ENCODE results near the gene NT5M.

Gene NT5M

GRCh38 chr17:17361543-17361866 lies 58.3 kb downstream of the NT5M start:
- Histone ChIP-seq H4K12ac (ENCODE audit: low read depth, low read length) (no peak overlapping the region), H2BK12ac (ENCODE audit: low read length) (no peak overlapping the region), H3K14ac (ENCODE audit: low read length) (no peak overlapping the region), H3K9ac (ENCODE audit: low read length) (no peak overlapping the region), H3K4me1 (ENCODE audit: control insufficient read depth in 1 of 2, insufficient read depth in 2 of 2, low read length in 2 of 2) (no peaks in the 10 kb centered on the region), H3K4me3 (ENCODE audit: low read depth, low read length) (no peak overlapping the region), H2BK5ac (ENCODE audit: low read depth, low read length, poor library complexity) (no peak overlapping the region), H2BK120ac (ENCODE audit: insufficient read depth, low read length, poor library complexity) (no peak overlapping the region), H3K23ac (ENCODE audit: low read length) (no peak overlapping the region), H3K27me3 (ENCODE audit: insufficient read depth, low read length) (no peaks in the 10 kb centered on the region), H2AK5ac (ENCODE audit: low read length) (no peak overlapping the region), H3K79me2 (ENCODE audit: control insufficient read depth, insufficient read depth, low read length, poor library complexity) (no peaks in the 10 kb centered on the region), H4K91ac (ENCODE audit: low read depth, low read length) (no peak overlapping the region), H2AFZ (ENCODE audit: insufficient read depth, low read length, poor library complexity) (no peak overlapping the region), H4K8ac (ENCODE audit: low read depth, low read length) (no peak overlapping the region), H3K4me2 (ENCODE audit: low read length) (no peak overlapping the region), H3K9me3 (ENCODE audit: insufficient read depth, low read depth, low read length) (peaks cover 6% of the 10 kb centered on the region), H3K18ac (ENCODE audit: low read length) (no peak overlapping the region), H3K79me1 (ENCODE audit: low read length) (no peaks in the 10 kb centered on the region), H3K36me3 (ENCODE audit: control insufficient read depth in 1 of 2, insufficient read depth in 2 of 2, low read length in 2 of 2) (no peaks in the 10 kb centered on the region), H3K27ac (ENCODE audit: low read depth, low read length) (no peak overlapping the region), H3K4ac (ENCODE audit: low read depth, low read length) (no peak overlapping the region)
- WGBS (ENCODE audit: extremely low coverage, insufficient coverage, insufficient read length) = no CpG with 5 or more reads among the region's 5 CpGs
- no peak for DNase-seq

DNA sequence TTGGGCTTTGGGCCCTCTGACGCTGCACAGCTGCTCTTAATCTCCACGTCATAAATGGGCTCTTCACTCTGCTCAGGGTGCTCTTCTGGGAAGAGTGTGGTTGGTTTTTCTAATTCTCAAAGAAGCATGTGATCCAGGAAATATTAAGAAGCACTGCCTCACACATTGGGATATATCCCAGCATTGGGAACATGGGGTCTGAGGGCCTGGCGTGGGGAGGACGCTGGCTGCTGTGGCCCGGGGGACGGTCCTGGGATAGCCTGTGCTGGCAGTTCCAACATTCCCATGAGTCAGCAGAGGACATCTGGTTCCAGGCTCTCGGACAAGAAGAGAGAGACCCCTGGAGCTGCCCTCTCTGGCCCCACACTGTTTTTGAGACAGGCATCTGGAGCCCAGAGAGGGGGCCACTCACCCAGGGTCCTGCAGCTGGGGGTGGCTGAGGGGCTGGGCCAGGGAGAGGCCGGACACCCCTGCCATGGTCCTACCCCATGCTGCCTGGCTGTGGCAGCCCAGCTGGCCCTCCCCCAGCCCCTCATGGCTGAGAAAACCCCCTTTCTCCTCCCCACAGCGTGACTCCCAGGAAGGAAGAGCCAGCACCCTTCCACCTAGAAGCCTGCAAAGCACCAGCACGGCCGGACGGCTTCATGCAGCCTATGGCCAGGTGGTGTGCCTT lies 58.8 kb downstream of the NT5M start:
- H2BK120ac ChIP-seq (ENCODE audit: insufficient read depth, low read length, poor library complexity) = no peak overlapping the region
- H3K27ac ChIP-seq (ENCODE audit: low read depth, low read length) = no peak overlapping the region
- H3K23ac ChIP-seq (ENCODE audit: low read length) = no peak overlapping the region
- H3K18ac ChIP-seq (ENCODE audit: low read length) = no peak overlapping the region
- no peaks in the 10 kb centered on the region for H3K79me2 ChIP-seq (ENCODE audit: control insufficient read depth, insufficient read depth, low read length, poor library complexity)
- no peak overlapping the region for H2AK5ac ChIP-seq (ENCODE audit: low read length)
- no peaks in the 10 kb centered on the region for H3K36me3 ChIP-seq (ENCODE audit: control insufficient read depth in 1 of 2, insufficient read depth in 2 of 2, low read length in 2 of 2)
- no peaks in the 10 kb centered on the region for H3K4me1 ChIP-seq (ENCODE audit: control insufficient read depth in 1 of 2, insufficient read depth in 2 of 2, low read length in 2 of 2)
- no peak overlapping the region for H2AFZ ChIP-seq (ENCODE audit: insufficient read depth, low read length, poor library complexity)
- no CpG with 5 or more reads among the region's 12 CpGs for whole genome bisulfite sequencing (ENCODE audit: extremely low coverage, insufficient coverage, insufficient read length)
- no peak overlapping the region for H4K91ac ChIP-seq (ENCODE audit: low read depth, low read length)
- no peak overlapping the region for H4K8ac ChIP-seq (ENCODE audit: low read depth, low read length)
- no peaks in the 10 kb centered on the region for H3K27me3 ChIP-seq (ENCODE audit: insufficient read depth, low read length)
- H3K79me1 ChIP-seq (ENCODE audit: low read length) = no peaks in the 10 kb centered on the region
- no peak overlapping the region for H4K12ac ChIP-seq (ENCODE audit: low read depth, low read length)
- H3K4me2 ChIP-seq (ENCODE audit: low read length) = no peak overlapping the region
- H3K9me3 ChIP-seq (ENCODE audit: insufficient read depth, low read depth, low read length) = peaks cover 6% of the 10 kb centered on the region
- no peak for DNase-seq
- no peak overlapping the region for H3K4me3 ChIP-seq (ENCODE audit: low read depth, low read length)
- no peak overlapping the region for H3K4ac ChIP-seq (ENCODE audit: low read depth, low read length)
- no peak overlapping the region for H2BK12ac ChIP-seq (ENCODE audit: low read length)
- H2BK5ac ChIP-seq (ENCODE audit: low read depth, low read length, poor library complexity) = no peak overlapping the region
- no peak overlapping the region for H3K9ac ChIP-seq (ENCODE audit: low read length)
- H3K14ac ChIP-seq (ENCODE audit: low read length) = no peak overlapping the region

DNA sequence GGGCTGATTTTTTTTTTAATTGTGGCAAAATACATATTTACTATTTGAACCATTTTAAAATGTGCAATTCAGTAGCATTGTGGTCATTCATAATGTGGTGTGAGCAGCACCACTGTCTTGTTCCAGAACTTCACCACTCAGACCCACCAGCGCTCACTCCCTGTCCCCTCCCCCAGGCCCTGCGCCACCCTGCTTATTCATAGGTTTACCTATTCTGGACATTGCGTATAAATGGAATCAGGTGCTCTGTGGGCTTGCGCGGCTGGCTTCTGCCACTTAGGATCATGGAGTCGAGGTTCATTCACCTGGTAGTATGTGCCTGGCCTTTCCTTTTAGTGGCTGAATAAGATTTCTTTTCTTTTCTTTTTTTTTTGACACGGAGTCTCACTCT lies 59.4 kb downstream of the NT5M start:
- Histone ChIP-seq H3K4ac (ENCODE audit: low read depth, low read length) (no peak overlapping the region), H2BK120ac (ENCODE audit: insufficient read depth, low read length, poor library complexity) (no peak overlapping the region), H3K36me3 (ENCODE audit: control insufficient read depth in 1 of 2, insufficient read depth in 2 of 2, low read length in 2 of 2) (no peaks in the 10 kb centered on the region), H2AFZ (ENCODE audit: insufficient read depth, low read length, poor library complexity) (no peak overlapping the region), H2AK5ac (ENCODE audit: low read length) (no peak overlapping the region), H3K9me3 (ENCODE audit: insufficient read depth, low read depth, low read length) (peaks cover 6% of the 10 kb centered on the region), H3K4me2 (ENCODE audit: low read length) (no peak overlapping the region), H3K79me1 (ENCODE audit: low read length) (no peaks in the 10 kb centered on the region), H3K14ac (ENCODE audit: low read length) (no peak overlapping the region), H3K23ac (ENCODE audit: low read length) (no peak overlapping the region), H2BK12ac (ENCODE audit: low read length) (no peak overlapping the region), H4K12ac (ENCODE audit: low read depth, low read length) (no peak overlapping the region), H3K27ac (ENCODE audit: low read depth, low read length) (no peak overlapping the region), H3K27me3 (ENCODE audit: insufficient read depth, low read length) (no peaks in the 10 kb centered on the region), H3K18ac (ENCODE audit: low read length) (no peak overlapping the region), H3K9ac (ENCODE audit: low read length) (no peak overlapping the region), H2BK5ac (ENCODE audit: low read depth, low read length, poor library complexity) (no peak overlapping the region), H4K91ac (ENCODE audit: low read depth, low read length) (no peak overlapping the region), H3K79me2 (ENCODE audit: control insufficient read depth, insufficient read depth, low read length, poor library complexity) (no peaks in the 10 kb centered on the region), H4K8ac (ENCODE audit: low read depth, low read length) (no peak overlapping the region), H3K4me1 (ENCODE audit: control insufficient read depth in 1 of 2, insufficient read depth in 2 of 2, low read length in 2 of 2) (no peaks in the 10 kb centered on the region), H3K4me3 (ENCODE audit: low read depth, low read length) (no peak overlapping the region)
- no CpG with 5 or more reads among the region's 7 CpGs for WGBS (ENCODE audit: extremely low coverage, insufficient coverage, insufficient read length)
- DNase-seq = no peak

DNA sequence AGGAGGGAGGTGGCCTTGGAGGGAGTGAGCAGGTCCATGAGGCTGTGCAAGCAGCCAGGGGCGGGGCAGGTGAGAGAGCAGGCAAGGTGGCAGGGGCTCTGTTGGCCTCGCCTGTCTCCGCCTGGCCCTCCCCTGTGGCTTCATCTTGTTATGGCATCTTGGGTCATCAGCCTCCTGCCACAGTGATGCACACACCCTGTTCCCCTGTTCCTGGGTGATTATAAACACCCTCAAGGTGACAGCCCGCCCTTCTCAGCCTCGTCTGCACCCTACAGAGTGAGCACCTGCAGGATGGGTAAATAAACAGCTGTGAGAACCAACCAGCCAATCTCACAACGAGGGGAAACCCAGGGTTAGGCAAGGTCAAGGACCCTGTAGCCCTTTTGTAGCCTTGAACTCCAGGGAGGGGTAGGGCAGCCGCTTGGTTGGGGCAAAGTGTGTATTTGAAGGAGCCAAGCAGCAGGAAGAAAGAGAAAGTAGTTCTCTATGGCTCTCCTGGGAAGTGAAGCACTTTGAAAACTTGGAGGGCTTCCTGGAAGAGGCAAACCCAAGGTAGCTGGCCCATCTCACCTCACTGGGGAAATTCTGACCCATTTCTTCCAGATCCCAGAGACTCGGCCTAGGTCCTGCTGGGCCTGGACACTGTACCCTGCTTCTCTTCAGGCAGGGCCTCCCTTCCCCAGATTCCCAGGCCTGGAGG lies 60.6 kb downstream of the NT5M start:
- no CpG with 5 or more reads among the region's 8 CpGs for WGBS (ENCODE audit: extremely low coverage, insufficient coverage, insufficient read length)
- H4K12ac ChIP-seq (ENCODE audit: low read depth, low read length) = no peak overlapping the region
- no peak overlapping the region for H4K91ac ChIP-seq (ENCODE audit: low read depth, low read length)

More for the DNA sequence above, 60.6 kb downstream of the NT5M start:
- Histone ChIP-seq H4K8ac (ENCODE audit: low read depth, low read length) (no peak overlapping the region), H3K9me3 (ENCODE audit: insufficient read depth, low read depth, low read length) (peaks cover 6% of the 10 kb centered on the region), H2BK120ac (ENCODE audit: insufficient read depth, low read length, poor library complexity) (no peak overlapping the region), H2BK12ac (ENCODE audit: low read length) (no peak overlapping the region), H3K4me2 (ENCODE audit: low read length) (no peak overlapping the region), H3K9ac (ENCODE audit: low read length) (no peak overlapping the region), H3K27ac (ENCODE audit: low read depth, low read length) (no peak overlapping the region), H3K27me3 (ENCODE audit: insufficient read depth, low read length) (no peaks in the 10 kb centered on the region), H2AFZ (ENCODE audit: insufficient read depth, low read length, poor library complexity) (no peak overlapping the region), H3K23ac (ENCODE audit: low read length) (no peak overlapping the region), H3K79me2 (ENCODE audit: control insufficient read depth, insufficient read depth, low read length, poor library complexity) (no peaks in the 10 kb centered on the region), H3K36me3 (ENCODE audit: control insufficient read depth in 1 of 2, insufficient read depth in 2 of 2, low read length in 2 of 2) (no peaks in the 10 kb centered on the region), H3K18ac (ENCODE audit: low read length) (no peak overlapping the region), H2BK5ac (ENCODE audit: low read depth, low read length, poor library complexity) (no peak overlapping the region), H3K4me1 (ENCODE audit: control insufficient read depth in 1 of 2, insufficient read depth in 2 of 2, low read length in 2 of 2) (no peaks in the 10 kb centered on the region), H3K4ac (ENCODE audit: low read depth, low read length) (no peak overlapping the region), H3K79me1 (ENCODE audit: low read length) (no peaks in the 10 kb centered on the region), H2AK5ac (ENCODE audit: low read length) (no peak overlapping the region), H3K14ac (ENCODE audit: low read length) (no peak overlapping the region), H3K4me3 (ENCODE audit: low read depth, low read length) (no peak overlapping the region)
- DNase-seq = no peak
